GM12801 (cell line): ENCODE results near the gene EDN2.

ENCODE experiments used
- CTCF ChIP-seq: IDR thresholded peaks from one replicate; pipeline ENCODE4 v1.5.1; 2011; ENCODE audit warnings: control low read depth; ENCODE audit not compliant: insufficient read length; ENCODE audit errors: extremely low read depth

Gene EDN2

GRCh38 chr1:41455479-41456332 lies 28.8 kb downstream of the EDN2 start:
- TF ChIP-seq CTCF: no peak

GRCh38 chr1:41454406-41454805 lies 30.1 kb downstream of the EDN2 start:
- TF ChIP-seq CTCF: no peak

- no peak for TF ChIP-seq CTCF
These were observed 31.7 kb downstream of the EDN2 start for GRCh38 chr1:41452704-41453290.

GRCh38 chr1:41450747-41451285 lies 33.7 kb downstream of the EDN2 start:
- no peak for TF ChIP-seq CTCF

- TF ChIP-seq CTCF: no peak
These were observed 35.1 kb downstream of the EDN2 start for GRCh38 chr1:41449326-41449921.

GRCh38 chr1:41448821-41449220 lies 35.7 kb downstream of the EDN2 start:
- no peak for TF ChIP-seq CTCF

GRCh38 chr1:41447995-41448770 lies 36.3 kb downstream of the EDN2 start:
- no peak for TF ChIP-seq CTCF
